Adrenal gland (tissue), 5 donors: ENCODE results near the gene ZBTB39.
"Not testable (repeated sequence)": the region's sequence is repeated elsewhere in the genome, so short reads cannot be mapped to it uniquely, and the experiment has no call there.

Source experiments
- CTCF ChIP-seq, 6 experiments: fragments of 450-650 bp in 4 of 6; fragments of 200-600 bp in 2 of 6; sonication (generic) in 1 of 6; IDR thresholded peaks; 1 replicate in 5 of 6; 2 replicates in 1 of 6; pipeline versions ENCODE4 v1.5.1 to v1.8.0; 2016 to 2021; ENCODE audit warnings: antibody characterized with exemption in 6 of 6, mild to moderate bottlenecking in 2 of 6, moderate library complexity in 1 of 6
- POLR2A ChIP-seq, 2 donors: fragments of 450-650 bp; IDR thresholded peaks; one replicate each; pipeline ENCODE4 v1.6.1; 2017; ENCODE audit warnings: antibody characterized with exemption in 2 of 2, mild to moderate bottlenecking in 2 of 2, moderate library complexity in 1 of 2
- donor health status: DM: no; HTN: no; CAD: no.

GRCh38 chr12:56968910-56969309 lies 37.4 kb downstream of the ZBTB39 start:
- TF ChIP-seq CTCF, POLR2A (IDR thresholded peaks at IDR 0.05): not testable (repeated sequence)
